ENCODE measurements around the gene CYP3A5. TPM values are rescaled to one million over a fixed set of nuclear protein-coding genes. Genes with fewer than 3 reads are reported as not detected.
"Not testable (repeated sequence)": the region's sequence is repeated elsewhere in the genome, so short reads cannot be mapped to it uniquely, and the experiment has no call there.

Gene CYP3A5
- total and polyA plus RNA-seq, 5 donors from 2014 or later, result 0.24 to 0.92 (median 0.74) TPM; not detected in 1

- no peaks in the 10 kb centered on the region for H3K27me3 Mint-ChIP-seq
- H3K9me3 Mint-ChIP-seq, result no peaks in the 10 kb centered on the region
- no peak for ATAC-seq (ENCODE audit: low read depth in 2 of 2)
- Histone ChIP-seq H3K27ac (ENCODE audit: insufficient read depth, low read length, poor library complexity, severe bottlenecking) (no peak overlapping the region), H3K36me3 (ENCODE audit: control insufficient read depth, insufficient read depth, low read length) (peaks cover 12% of the 10 kb centered on the region), H3K27me3 (ENCODE audit: control insufficient read depth, insufficient read depth, low read length) (no peaks in the 10 kb centered on the region), H3K4me1 (ENCODE audit: control insufficient read depth, insufficient read depth, low read length, poor library complexity, severe bottlenecking) (no peaks in the 10 kb centered on the region), H3K9me3 (ENCODE audit: control insufficient read depth in 2 of 2, low read length in 2 of 2) (no peaks in the 10 kb centered on the region), H3K4me3 (ENCODE audit: low read depth, low read length) (no peak overlapping the region)
- H3K4me3 Mint-ChIP-seq, result no peak overlapping the region
- peaks cover 0 to 15% (median 8%) of the 10 kb centered on the region in 4 donors for H3K4me1 Mint-ChIP-seq
- peak overlapping the region in 1 of 3 donors; percentile 37 for H3K27ac Mint-ChIP-seq
- H3K36me3 Mint-ChIP-seq, result peaks cover 50% of the 10 kb centered on the region
- no peak for DNase-seq
Observed at GRCh38 chr7:99645590-99645989, 34.2 kb downstream of the CYP3A5 start.

GRCh38 chr7:99644431-99644830, 35.4 kb downstream of the CYP3A5 start:
- Histone ChIP-seq H3K4me1 (ENCODE audit: control insufficient read depth, insufficient read depth, low read length, poor library complexity, severe bottlenecking) (no peaks in the 10 kb centered on the region), H3K27me3 (ENCODE audit: control insufficient read depth, insufficient read depth, low read length) (no peaks in the 10 kb centered on the region), H3K36me3 (ENCODE audit: control insufficient read depth, insufficient read depth, low read length) (peaks cover 12% of the 10 kb centered on the region), H3K4me3 (ENCODE audit: low read depth, low read length) (no peak overlapping the region), H3K27ac (ENCODE audit: insufficient read depth, low read length, poor library complexity, severe bottlenecking) (no peak overlapping the region), H3K9me3 (ENCODE audit: control insufficient read depth in 2 of 2, low read length in 2 of 2) (no peaks in the 10 kb centered on the region)
- H3K27me3 Mint-ChIP-seq, result no peaks in the 10 kb centered on the region
- H3K36me3 Mint-ChIP-seq, result peaks cover 56% of the 10 kb centered on the region
- no peak overlapping the region for H3K27ac Mint-ChIP-seq
- DNase-seq (no peak), ATAC-seq (ENCODE audit: low read depth in 2 of 2) (no peak)
- no peak overlapping the region for H3K4me3 Mint-ChIP-seq
- H3K9me3 Mint-ChIP-seq, result no peaks in the 10 kb centered on the region
- peaks cover 0 to 15% (median 10%) of the 10 kb centered on the region in 4 donors for H3K4me1 Mint-ChIP-seq

- no peaks in the 10 kb centered on the region for H3K27me3 Mint-ChIP-seq
- H3K4me1 Mint-ChIP-seq, result peaks cover 0 to 15% (median 10%) of the 10 kb centered on the region in 4 donors
- H3K4me3 Mint-ChIP-seq, result no peak overlapping the region
- no peaks in the 10 kb centered on the region for H3K9me3 ChIP-seq (ENCODE audit: control insufficient read depth in 2 of 2, low read length in 2 of 2)
- peaks cover 56% of the 10 kb centered on the region for H3K36me3 Mint-ChIP-seq
- ATAC-seq (ENCODE audit: low read depth in 2 of 2) (no peak), DNase-seq (no peak)
- no peaks in the 10 kb centered on the region for H3K4me1 ChIP-seq (ENCODE audit: control insufficient read depth, insufficient read depth, low read length, poor library complexity, severe bottlenecking)
- no peaks in the 10 kb centered on the region for H3K27me3 ChIP-seq (ENCODE audit: control insufficient read depth, insufficient read depth, low read length)
- H3K4me3 ChIP-seq (ENCODE audit: low read depth, low read length), result no peak overlapping the region
- H3K27ac ChIP-seq (ENCODE audit: insufficient read depth, low read length, poor library complexity, severe bottlenecking), result no peak overlapping the region
- no peak overlapping the region for H3K27ac Mint-ChIP-seq
- H3K36me3 ChIP-seq (ENCODE audit: control insufficient read depth, insufficient read depth, low read length), result peaks cover 12% of the 10 kb centered on the region
- H3K9me3 Mint-ChIP-seq, result no peaks in the 10 kb centered on the region
Observed at GRCh38 chr7:99643464-99643863, 36.3 kb downstream of the CYP3A5 start.

- Mint-ChIP-seq H3K9me3 (no peaks in the 10 kb centered on the region), H3K4me3 (no peak overlapping the region), H3K36me3 (peaks cover 52% of the 10 kb centered on the region), H3K27ac (peak overlapping the region in 1 of 3 donors; percentile 11), H3K4me1 (peaks cover 2 to 24% (median 13%) of the 10 kb centered on the region in 4 donors), H3K27me3 (no peaks in the 10 kb centered on the region)
- Histone ChIP-seq H3K9me3 (ENCODE audit: control insufficient read depth in 2 of 2, low read length in 2 of 2) (no peaks in the 10 kb centered on the region), H3K27me3 (ENCODE audit: control insufficient read depth, insufficient read depth, low read length) (no peaks in the 10 kb centered on the region), H3K4me1 (ENCODE audit: control insufficient read depth, insufficient read depth, low read length, poor library complexity, severe bottlenecking) (no peaks in the 10 kb centered on the region), H3K4me3 (ENCODE audit: low read depth, low read length) (no peak overlapping the region), H3K36me3 (ENCODE audit: control insufficient read depth, insufficient read depth, low read length) (peaks cover 10% of the 10 kb centered on the region), H3K27ac (ENCODE audit: insufficient read depth, low read length, poor library complexity, severe bottlenecking) (no peak overlapping the region)
- DNase-seq (no peak), ATAC-seq (ENCODE audit: low read depth in 2 of 2) (no peak)
Observed at GRCh38 chr7:99642027-99642426, 37.8 kb downstream of the CYP3A5 start.

GRCh38 chr7:99639267-99639666, 40.5 kb downstream of the CYP3A5 start:
- Histone ChIP-seq H3K27me3 (ENCODE audit: control insufficient read depth, insufficient read depth, low read length) (no peaks in the 10 kb centered on the region), H3K4me3 (ENCODE audit: low read depth, low read length) (no peak overlapping the region), H3K27ac (ENCODE audit: insufficient read depth, low read length, poor library complexity, severe bottlenecking) (no peak overlapping the region), H3K4me1 (ENCODE audit: control insufficient read depth, insufficient read depth, low read length, poor library complexity, severe bottlenecking) (no peaks in the 10 kb centered on the region), H3K36me3 (ENCODE audit: control insufficient read depth, insufficient read depth, low read length) (peaks cover 3% of the 10 kb centered on the region), H3K9me3 (ENCODE audit: control insufficient read depth in 2 of 2, low read length in 2 of 2) (no peaks in the 10 kb centered on the region)
- Mint-ChIP-seq H3K27me3 (no peaks in the 10 kb centered on the region), H3K4me1 (peaks cover 7 to 34% (median 15%) of the 10 kb centered on the region in 4 donors), H3K36me3 (peaks cover 37% of the 10 kb centered on the region), H3K4me3 (no peak overlapping the region), H3K9me3 (no peaks in the 10 kb centered on the region), H3K27ac (no peak overlapping the region)
- DNase-seq (no peak), ATAC-seq (ENCODE audit: low read depth in 2 of 2) (no peak)

- Mint-ChIP-seq H3K36me3 (peaks cover 32% of the 10 kb centered on the region), H3K27ac (no peak overlapping the region), H3K27me3 (no peaks in the 10 kb centered on the region), H3K4me1 (peaks cover 7 to 34% (median 15%) of the 10 kb centered on the region in 4 donors), H3K9me3 (no peaks in the 10 kb centered on the region), H3K4me3 (no peak overlapping the region)
- H3K4me3 ChIP-seq (ENCODE audit: low read depth, low read length), result no peak overlapping the region
- no peak for DNase-seq
- no peaks in the 10 kb centered on the region for H3K4me1 ChIP-seq (ENCODE audit: control insufficient read depth, insufficient read depth, low read length, poor library complexity, severe bottlenecking)
- no peaks in the 10 kb centered on the region for H3K27me3 ChIP-seq (ENCODE audit: control insufficient read depth, insufficient read depth, low read length)
- no peak for ATAC-seq (ENCODE audit: low read depth in 2 of 2)
- H3K36me3 ChIP-seq (ENCODE audit: control insufficient read depth, insufficient read depth, low read length), result peaks cover 7% of the 10 kb centered on the region
- no peaks in the 10 kb centered on the region for H3K9me3 ChIP-seq (ENCODE audit: control insufficient read depth in 2 of 2, low read length in 2 of 2)
- no peak overlapping the region for H3K27ac ChIP-seq (ENCODE audit: insufficient read depth, low read length, poor library complexity, severe bottlenecking)
Observed at GRCh38 chr7:99638731-99639130, 41.1 kb downstream of the CYP3A5 start.

GRCh38 chr7:99637414-99637813, 42.4 kb downstream of the CYP3A5 start:
- H3K4me1 ChIP-seq (ENCODE audit: control insufficient read depth, insufficient read depth, low read length, poor library complexity, severe bottlenecking); H3K27ac ChIP-seq (ENCODE audit: insufficient read depth, low read length, poor library complexity, severe bottlenecking); H3K4me3 ChIP-seq (ENCODE audit: low read depth, low read length); H3K9me3 Mint-ChIP-seq; H3K4me3 Mint-ChIP-seq; DNase-seq; H3K27me3 ChIP-seq (ENCODE audit: control insufficient read depth, insufficient read depth, low read length); H3K9me3 ChIP-seq (ENCODE audit: control insufficient read depth in 2 of 2, low read length in 2 of 2); H3K27me3 Mint-ChIP-seq; ATAC-seq (ENCODE audit: low read depth in 2 of 2): not testable (repeated sequence)
- peaks cover 16% of the 10 kb centered on the region for H3K36me3 ChIP-seq (ENCODE audit: control insufficient read depth, insufficient read depth, low read length)
- peaks cover 33% of the 10 kb centered on the region for H3K36me3 Mint-ChIP-seq
- peak overlapping the region; percentile 53 to 72 (median 63) for H3K27ac Mint-ChIP-seq
- H3K4me1 Mint-ChIP-seq, result peaks cover 7 to 31% (median 15%) of the 10 kb centered on the region in 4 donors

- Mint-ChIP-seq H3K36me3 (peaks cover 48% of the 10 kb centered on the region), H3K27me3 (no peaks in the 10 kb centered on the region), H3K9me3 (no peaks in the 10 kb centered on the region), H3K4me1 (peaks cover 12 to 20% (median 15%) of the 10 kb centered on the region in 4 donors), H3K4me3 (peak overlapping the region in 1 of 4 donors; percentile 20), H3K27ac (peak overlapping the region; percentile 26 to 78 (median 67))
- Histone ChIP-seq H3K9me3 (ENCODE audit: control insufficient read depth in 2 of 2, low read length in 2 of 2) (no peaks in the 10 kb centered on the region), H3K27me3 (ENCODE audit: control insufficient read depth, insufficient read depth, low read length) (no peaks in the 10 kb centered on the region), H3K4me3 (ENCODE audit: low read depth, low read length) (no peak overlapping the region), H3K4me1 (ENCODE audit: control insufficient read depth, insufficient read depth, low read length, poor library complexity, severe bottlenecking) (no peaks in the 10 kb centered on the region), H3K27ac (ENCODE audit: insufficient read depth, low read length, poor library complexity, severe bottlenecking) (no peak overlapping the region), H3K36me3 (ENCODE audit: control insufficient read depth, insufficient read depth, low read length) (peaks cover 63% of the 10 kb centered on the region)
- ATAC-seq (ENCODE audit: low read depth in 2 of 2) (peak in 1 of 2 donors; percentile 28), DNase-seq (peak in 1 of 3 donors; percentile 25)
Observed at GRCh38 chr7:99631295-99632109, 48.3 kb downstream of the CYP3A5 start.
